HG03103 (cell line): ENCODE measurements around the gene DAB2.
"Not testable (repeated sequence)": the region's sequence is repeated elsewhere in the genome, so short reads cannot be mapped to it uniquely, and the experiment has no call there.

Experiments used
- ATAC-seq: cut with Tn5 transposase; IDR thresholded peaks from one replicate; pipeline ENCODE4 v1.9.1; 2021; ENCODE audit warnings: low read depth; ENCODE audit not compliant: unreplicated experiment

The DAB2 gene

GRCh38 chr5:39422728-39423285, 2.0 kb downstream of the DAB2 start:
- no peak for ATAC-seq

GRCh38 chr5:39422036-39422606, 2.7 kb downstream of the DAB2 start:
- ATAC-seq: no peak

- ATAC-seq: no peak
Measured at GRCh38 chr5:39420482-39421145, 4.2 kb downstream of the DAB2 start.

- ATAC-seq: no peak
Measured at GRCh38 chr5:39419796-39420195, 5.0 kb downstream of the DAB2 start.

GRCh38 chr5:39417979-39418378, 6.8 kb downstream of the DAB2 start:
- ATAC-seq: no peak

GRCh38 chr5:39415201-39415600, 9.6 kb downstream of the DAB2 start:
- no peak for ATAC-seq

GRCh38 chr5:39414426-39414825, 10.4 kb downstream of the DAB2 start:
- ATAC-seq: no peak

GRCh38 chr5:39413771-39414170, 11.0 kb downstream of the DAB2 start:
- ATAC-seq: no peak

GRCh38 chr5:39412721-39413394, 11.9 kb downstream of the DAB2 start:
- no peak for ATAC-seq

GRCh38 chr5:39411985-39412384, 12.8 kb downstream of the DAB2 start:
- no peak for ATAC-seq

- ATAC-seq: no peak
Measured at GRCh38 chr5:39411061-39411460, 13.7 kb downstream of the DAB2 start.

- ATAC-seq: no peak
Measured at GRCh38 chr5:39409033-39409432, 15.7 kb downstream of the DAB2 start.

- no peak for ATAC-seq
Measured at GRCh38 chr5:39405083-39405843, 19.5 kb downstream of the DAB2 start.

GRCh38 chr5:39403761-39404160, 21.0 kb downstream of the DAB2 start:
- not testable (repeated sequence) for ATAC-seq

- ATAC-seq: not testable (repeated sequence)
Measured at GRCh38 chr5:39402140-39402539, 22.6 kb downstream of the DAB2 start.

GRCh38 chr5:39400713-39401578, 23.8 kb downstream of the DAB2 start:
- no peak for ATAC-seq

GRCh38 chr5:39399135-39400036, 25.4 kb downstream of the DAB2 start:
- ATAC-seq: no peak

GRCh38 chr5:39396843-39397242, 27.9 kb downstream of the DAB2 start:
- ATAC-seq: no peak

- ATAC-seq: no peak
Measured at GRCh38 chr5:39395521-39395920, 29.3 kb downstream of the DAB2 start.
